Choroid plexus epithelial cell (primary cell): Measurements from ENCODE around the gene DHX30.
"Not testable (repeated sequence)": the region's sequence is repeated elsewhere in the genome, so short reads cannot be mapped to it uniquely, and the experiment has no call there.

Source experiments
- DNase-seq: peaks from one replicate; pipeline ENCODE4 v3.0.0-alpha.2; 2010; ENCODE audit warnings: low read depth
- H3K4me3 ChIP-seq: 2 replicates; pipeline ENCODE4 v1.5.1; 2011; ENCODE audit warnings: low read depth, mild to moderate bottlenecking, control low read depth, low read length, moderate library complexity
- CTCF ChIP-seq: conservative IDR thresholded peaks from 2 replicates; pipeline ENCODE4 v1.5.1; 2011; ENCODE audit warnings: low read depth, mild to moderate bottlenecking, control low read depth, inconsistent platforms, low read length, moderate library complexity

Gene DHX30

DNA sequence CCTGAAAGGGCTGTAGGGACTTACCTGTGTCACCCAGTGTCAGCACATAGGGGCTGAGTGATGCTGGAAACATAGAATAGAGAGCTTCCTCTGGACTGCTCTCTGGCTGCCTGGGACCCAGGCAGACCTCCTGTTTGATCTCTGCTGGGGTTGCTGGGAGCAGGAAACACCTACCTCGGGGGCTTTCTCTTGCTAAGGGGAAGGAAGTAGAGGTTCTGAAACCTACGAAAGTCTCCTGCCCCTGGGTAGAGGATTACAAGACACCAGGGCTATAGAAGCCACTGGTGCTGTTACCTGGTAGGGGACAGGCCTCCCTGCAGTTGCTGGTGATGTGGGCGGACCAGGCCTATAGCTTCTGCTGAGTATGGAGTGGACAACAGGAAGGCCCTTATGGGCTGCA is 81.7 kb downstream of the DHX30 start:
- no peak for DNase-seq
- no peak overlapping the region for H3K4me3 ChIP-seq
- no peak for TF ChIP-seq CTCF

DNA sequence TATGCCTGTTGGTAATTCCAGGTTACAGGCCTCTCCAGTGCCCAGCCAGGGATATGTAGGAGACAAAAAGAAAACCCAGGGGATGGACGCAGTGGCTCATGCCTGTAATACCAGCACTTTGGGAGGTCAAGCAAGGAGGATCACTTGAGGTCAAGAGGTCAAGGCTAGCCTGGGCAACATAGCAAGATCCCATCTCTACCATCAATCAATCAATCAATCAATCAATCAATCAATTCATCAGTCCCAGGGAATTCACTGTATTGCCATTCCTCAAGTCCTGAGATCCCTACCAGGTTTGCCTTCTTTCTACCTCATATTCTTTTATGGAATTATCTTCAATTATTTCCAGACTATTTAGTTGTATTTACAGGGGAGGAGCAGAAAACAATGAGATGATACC is 82.2 kb downstream of the DHX30 start:
- TF ChIP-seq CTCF = no peak
- no peak for DNase-seq
- no peak overlapping the region for H3K4me3 ChIP-seq

DNA sequence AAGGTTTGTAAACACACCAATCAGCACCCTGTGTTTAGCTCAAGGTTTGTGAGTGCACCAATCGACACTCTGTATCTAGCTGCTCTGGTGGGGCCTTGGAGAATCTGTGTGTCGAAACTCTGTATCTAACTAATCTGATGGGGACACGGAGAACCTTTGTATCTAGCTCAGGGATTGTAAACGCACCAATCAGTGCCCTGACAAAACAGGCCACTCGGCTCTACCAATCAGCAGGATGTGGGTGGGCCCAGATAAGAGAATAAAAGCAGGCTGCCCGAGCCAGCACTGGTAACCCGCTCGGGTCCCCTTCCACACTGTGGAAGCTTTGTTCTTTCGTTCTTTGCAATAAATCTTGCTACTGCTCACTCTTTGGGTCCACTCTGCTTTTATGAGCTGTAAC is 85.1 kb downstream of the DHX30 start:
- H3K4me3 ChIP-seq = not testable (repeated sequence)

DNA sequence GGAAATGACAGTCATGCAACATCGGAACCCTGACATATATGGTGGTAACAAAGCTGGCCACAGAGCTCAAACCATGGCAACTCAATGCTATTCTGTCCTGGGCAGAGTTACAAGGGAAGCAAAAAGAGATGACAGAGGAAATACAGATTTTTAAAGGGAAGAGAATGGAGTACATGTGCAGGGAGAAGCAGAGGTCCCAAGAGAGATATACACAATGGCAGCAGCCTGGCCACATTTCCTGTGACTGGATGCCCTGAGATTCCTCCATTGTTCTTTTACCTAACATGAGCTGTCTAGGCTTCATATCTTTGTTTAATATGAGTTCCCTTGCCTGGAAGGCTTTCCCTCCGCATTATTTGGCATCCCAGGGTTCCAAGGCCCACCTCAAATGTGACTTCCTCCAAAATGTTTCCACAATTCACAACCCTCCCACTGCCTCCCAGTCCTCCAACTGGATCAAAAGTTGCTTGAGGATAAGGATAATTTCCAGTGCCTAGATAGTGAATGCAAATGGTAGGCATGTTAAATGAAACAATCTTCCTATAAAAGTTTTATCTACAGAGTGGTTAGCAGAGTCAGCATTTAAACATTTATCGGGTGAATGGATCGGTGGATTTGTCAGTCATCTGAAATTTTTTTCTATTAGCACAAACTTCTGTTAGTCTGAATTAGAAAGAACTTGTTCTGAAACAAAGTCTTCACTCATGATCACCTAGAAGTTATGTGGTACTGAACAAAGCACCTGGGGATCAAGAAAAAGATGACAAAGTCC is 86.2 kb downstream of the DHX30 start:
- H3K4me3 ChIP-seq = no peak overlapping the region
- DNase-seq = no peak
- no peak for TF ChIP-seq CTCF

More for the DNA sequence above, 85.1 kb downstream of the DHX30 start:
- not testable (repeated sequence) for DNase-seq

- TF ChIP-seq CTCF = no peak
- no peak overlapping the region for H3K4me3 ChIP-seq
- no peak for DNase-seq
Observed at GRCh38 chr3:47890126-47890827, 87.3 kb downstream of the DHX30 start.

DNA sequence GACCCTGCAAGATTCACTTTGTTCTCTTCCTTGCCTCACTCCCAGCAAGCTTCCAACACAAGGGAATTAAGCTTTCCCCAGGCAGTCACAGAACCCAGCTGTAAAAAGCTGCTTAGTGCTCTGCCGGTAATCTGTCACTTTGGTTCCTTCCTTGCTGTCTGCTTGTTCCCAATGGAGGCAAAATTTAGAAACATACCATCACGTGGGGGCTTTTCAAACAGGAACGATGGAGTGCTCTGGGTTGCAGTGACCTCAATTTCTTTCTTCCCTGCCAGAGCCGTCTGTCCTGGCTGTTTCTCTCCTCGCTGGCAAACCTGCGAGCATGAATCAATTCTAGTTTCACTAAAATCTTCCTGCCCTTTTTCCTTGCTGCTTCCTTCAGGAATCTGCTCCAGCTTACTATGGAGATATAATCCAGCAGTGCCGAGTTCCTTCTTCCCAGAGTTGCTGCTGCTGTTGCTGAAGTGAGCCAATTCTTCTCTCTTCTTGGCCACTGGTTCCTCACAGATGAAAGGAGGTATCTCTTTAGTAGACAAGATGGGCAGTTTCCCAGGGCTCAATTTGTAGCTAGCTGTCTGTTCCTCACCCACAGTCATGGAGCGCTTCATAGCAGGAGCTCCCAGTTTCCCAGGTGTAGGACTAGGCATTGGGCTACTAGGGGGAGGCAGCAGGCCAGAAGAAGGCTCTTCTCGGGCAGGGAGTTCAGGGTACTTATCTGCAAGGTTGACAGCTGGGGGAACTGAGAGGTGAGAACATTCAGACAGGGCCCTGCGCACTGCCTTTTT is 88.1 kb downstream of the DHX30 start:
- no peak for TF ChIP-seq CTCF
- no peak overlapping the region for H3K4me3 ChIP-seq
- no peak for DNase-seq

DNA sequence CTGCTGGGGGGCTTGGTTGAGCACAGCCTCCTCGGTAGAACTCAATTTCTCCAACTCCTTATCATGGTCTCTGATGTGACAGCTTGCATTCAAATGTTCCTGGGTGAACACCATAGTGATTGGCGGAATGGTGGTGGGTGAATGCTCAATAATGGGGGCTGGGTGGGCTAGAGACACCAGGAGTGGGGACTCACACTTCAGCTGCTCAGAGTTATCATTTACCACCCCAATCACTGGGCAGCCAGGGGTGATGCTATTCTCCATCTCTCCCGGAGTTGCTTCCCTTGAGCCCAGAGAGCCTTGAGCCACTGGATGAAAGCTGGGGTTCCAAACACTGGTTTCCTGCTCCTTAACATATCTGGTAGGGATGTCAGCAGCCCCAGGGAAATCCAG is 88.7 kb downstream of the DHX30 start:
- DNase-seq = no peak

More for the DNA sequence above, 88.7 kb downstream of the DHX30 start:
- no peak overlapping the region for H3K4me3 ChIP-seq
- TF ChIP-seq CTCF = no peak
